NCI-H2196 (cell line): Measurements from ENCODE around the gene ATG16L2.
A peak's percentile ranks its signal among the peaks of the same experiment; 100 is the strongest.
"Not testable (repeated sequence)": the region's sequence is repeated elsewhere in the genome, so short reads cannot be mapped to it uniquely, and the experiment has no call there.

ENCODE experiments used
- DNase-seq: peaks from one replicate; lab custom pipeline; 2025; ENCODE audit not compliant: unreplicated experiment; lab: John Stamatoyannopoulos, UW

Gene ATG16L2

DNA sequence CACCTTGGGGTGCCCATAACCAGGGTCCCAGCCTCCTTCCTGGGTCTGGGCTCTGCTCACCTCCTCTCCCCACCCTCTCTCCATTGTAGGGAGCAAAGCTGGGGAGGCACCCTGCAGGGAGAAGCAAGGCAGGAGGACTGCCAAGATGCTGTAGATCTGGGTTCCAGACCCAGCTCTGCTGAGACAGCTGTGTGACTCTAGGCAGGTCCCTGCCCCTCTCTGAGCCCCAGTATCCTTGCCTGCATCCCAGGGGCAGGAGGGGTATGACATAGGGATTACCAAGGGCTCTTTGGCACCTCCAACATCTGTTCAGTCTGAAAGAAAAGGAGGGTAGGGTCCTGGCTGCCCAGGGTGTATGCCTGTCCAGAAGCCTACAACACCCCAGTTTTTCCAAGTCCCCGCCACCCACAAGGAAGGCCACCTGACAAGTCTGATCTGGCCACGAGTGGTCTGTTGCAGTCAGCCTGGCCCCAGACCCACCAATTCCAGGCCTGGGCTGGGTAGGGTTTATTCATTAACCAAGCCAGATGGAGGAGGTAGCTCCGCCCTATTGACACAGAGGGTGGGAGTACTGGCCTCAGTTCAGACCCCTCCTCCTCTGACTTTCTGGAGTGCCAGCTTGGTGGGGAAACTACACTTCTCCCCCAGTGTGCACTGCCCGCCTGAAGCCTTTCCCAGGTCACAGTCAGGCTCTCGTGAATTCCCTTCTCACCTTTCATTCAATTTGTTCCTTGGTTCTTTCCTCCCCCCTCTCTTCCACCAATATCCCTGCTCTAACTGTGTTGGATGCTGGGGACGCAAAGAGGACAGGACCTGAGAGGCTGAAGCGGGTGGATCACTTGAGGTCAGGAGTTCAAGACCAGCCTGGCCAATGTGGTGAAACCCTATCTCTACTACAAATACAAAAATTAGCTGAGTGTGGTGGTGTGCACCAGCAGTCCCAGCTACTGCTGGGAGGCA, 35.4 kb upstream of the ATG16L2 start:
- DNase-seq = no peak

DNA sequence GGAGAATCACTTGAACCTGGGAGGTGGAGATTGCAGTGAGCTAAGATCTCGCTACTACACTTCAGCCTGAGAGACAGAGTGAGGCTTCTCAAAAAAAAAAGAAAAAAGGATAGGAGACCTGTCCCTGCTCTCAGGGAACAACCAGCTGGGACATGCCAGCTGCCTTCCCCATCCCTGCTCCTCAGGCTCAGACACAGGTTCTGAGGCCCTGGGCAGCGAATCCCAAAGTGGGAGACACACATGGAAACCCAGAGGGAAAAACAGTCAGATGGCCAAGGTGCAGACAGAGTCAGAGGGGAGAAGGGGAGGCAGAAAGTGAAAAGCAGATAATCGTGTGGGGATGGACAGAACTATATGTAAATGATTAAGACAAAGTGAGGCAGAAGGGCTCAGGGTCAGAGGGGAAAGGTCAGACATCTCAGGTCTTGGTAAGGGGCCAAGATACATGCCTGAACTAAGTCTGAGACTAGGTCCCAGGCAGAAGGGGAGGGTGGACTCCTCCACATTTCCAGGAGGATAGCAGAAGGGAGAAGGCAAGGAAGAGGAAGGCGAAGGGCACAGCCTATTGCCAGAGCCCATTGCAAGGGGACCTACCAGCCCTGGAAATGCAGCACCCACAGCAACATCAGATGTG, 34.6 kb upstream of the ATG16L2 start:
- DNase-seq = no peak

DNA sequence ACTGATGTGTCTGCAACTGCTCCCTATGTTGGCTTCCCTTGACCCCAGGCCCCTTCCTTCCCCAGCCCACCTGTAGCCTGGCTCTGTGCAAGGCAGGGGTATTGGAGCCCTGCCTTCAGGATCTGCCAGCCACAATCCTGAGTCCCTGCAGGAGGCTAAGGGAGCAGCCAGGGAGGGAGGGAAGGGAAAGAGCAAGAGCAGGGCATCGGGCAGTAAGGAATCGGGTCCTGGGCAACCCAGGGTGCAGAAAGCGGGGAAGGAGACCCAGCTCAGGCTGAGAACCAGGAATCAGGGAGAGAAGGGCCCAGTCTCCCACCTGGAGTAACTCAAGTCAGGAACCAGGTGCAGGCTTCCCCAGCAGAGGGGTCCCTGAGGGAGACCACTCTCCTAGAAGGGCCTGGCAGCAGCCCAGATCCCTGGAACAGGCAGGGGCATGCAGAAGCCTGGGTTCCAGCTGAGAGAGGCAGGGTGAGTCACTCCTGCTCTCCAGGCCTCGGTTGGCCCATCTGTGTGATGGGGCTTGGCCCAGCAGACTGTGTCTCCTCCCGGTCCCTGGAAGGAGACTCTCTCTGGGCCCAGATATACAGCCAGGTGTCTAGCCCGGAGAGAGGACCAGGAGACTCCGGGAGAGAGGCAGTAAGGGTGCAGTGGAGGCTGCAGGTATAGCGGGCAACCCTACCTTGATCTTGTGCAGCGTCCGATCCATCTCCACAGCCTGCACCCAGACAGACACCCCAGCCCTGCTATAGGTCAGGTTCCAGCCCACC, 33.7 kb upstream of the ATG16L2 start:
- DNase-seq = no peak

DNA sequence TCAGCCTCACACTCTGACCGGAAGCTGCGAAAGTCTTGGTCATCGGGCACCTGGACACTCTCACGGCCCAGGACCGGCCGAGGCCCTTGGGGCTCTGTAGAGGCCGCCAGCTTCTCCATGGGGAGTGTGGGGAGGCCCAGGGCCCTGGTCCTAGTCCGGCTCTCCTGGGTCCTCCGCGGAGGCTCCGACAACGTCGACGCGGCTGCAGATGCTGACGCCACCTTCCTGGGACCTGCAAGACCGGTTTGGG, 33.2 kb upstream of the ATG16L2 start:
- no peak for DNase-seq

- DNase-seq = peak; percentile 28
Measured at GRCh38 chr11:72781313-72782080, 32.7 kb upstream of the ATG16L2 start.

- DNase-seq = peak; percentile 64
Measured at GRCh38 chr11:72782081-72782920, 31.9 kb upstream of the ATG16L2 start.

DNA sequence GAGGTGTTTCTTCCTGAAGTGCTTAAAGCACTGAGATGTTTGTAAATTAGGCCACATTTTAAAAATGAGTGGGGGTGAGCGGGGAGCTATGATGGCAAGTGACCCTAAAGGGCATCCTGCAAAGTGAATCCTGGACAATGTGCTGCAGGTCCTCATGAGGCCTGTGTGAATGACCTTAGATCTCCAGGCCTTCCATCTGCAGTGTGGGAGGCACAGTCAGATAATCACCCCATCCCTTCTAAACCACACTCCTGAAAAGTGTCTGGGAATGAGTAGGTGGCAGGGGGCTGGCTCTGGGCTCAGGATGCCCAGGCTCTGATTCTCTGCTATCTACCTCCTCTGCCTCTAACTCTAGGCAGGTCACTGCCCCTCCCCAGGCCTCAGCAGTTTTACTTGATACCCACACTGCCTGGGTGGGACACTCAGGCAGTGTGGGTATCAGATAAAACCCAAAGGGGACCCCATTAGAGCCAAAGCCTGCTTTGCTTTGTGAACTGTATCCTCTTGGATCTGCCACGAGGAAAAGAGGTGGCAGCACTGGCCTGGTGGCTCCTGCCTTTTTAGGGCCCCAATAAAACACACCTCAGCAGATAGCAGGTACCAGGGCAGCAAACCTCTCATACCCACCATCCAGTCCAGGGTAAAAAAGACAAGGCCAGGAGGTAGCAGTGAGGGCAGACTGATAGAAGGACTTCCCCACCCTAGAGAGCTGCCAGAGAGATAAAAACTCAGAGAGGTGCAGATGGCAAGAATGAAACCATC, 30.9 kb upstream of the ATG16L2 start:
- no peak for DNase-seq

GRCh38 chr11:72784662-72785061, 29.5 kb upstream of the ATG16L2 start:
- DNase-seq = no peak

DNA sequence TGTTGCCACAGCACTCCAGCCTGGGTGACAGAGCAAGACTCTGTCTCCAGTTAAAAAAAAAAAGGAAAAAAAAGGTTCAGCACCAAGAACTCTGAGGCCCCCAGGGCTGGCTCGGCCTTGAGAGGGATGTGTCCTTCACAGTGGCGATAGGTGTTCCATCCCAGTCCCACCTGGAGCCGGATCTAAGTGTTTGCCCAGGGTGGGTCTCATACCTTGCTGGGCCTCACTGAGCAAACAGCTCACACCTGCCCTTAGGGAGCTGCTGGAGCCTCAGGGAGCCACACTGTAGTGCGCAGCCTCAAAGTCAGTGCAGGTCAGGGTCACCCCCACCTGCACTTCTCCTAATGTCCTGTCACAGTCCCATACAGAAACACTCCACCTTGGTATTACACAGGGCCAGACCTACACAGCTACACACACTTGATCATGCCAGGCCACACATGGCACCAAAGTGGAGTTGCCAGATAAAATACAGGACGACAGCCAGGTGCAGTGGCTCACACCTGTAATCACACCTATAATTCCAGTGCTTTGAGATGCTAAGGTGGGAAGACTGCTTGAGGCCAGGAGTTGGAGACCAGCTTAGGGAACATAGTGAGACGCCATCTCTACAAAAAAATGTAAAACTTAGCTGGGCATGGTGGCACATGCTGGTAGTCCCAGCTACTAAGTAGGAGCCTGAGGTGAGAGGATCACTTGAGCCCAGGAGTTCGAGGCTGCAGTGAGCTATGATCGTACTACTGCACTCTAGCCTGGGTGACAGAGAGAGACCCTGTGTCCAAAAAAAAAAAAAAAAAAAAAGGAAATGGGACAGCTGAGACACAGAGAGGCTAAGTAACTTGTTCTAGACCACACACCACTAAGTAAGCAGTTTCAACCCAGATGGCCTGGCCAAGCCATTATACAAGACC, 27.7 kb upstream of the ATG16L2 start:
- DNase-seq = peak; percentile 43

- no peak for DNase-seq
Measured at GRCh38 chr11:72787216-72788104, 26.8 kb upstream of the ATG16L2 start.

- DNase-seq = no peak
Measured at GRCh38 chr11:72788241-72788640, 26.0 kb upstream of the ATG16L2 start.

DNA sequence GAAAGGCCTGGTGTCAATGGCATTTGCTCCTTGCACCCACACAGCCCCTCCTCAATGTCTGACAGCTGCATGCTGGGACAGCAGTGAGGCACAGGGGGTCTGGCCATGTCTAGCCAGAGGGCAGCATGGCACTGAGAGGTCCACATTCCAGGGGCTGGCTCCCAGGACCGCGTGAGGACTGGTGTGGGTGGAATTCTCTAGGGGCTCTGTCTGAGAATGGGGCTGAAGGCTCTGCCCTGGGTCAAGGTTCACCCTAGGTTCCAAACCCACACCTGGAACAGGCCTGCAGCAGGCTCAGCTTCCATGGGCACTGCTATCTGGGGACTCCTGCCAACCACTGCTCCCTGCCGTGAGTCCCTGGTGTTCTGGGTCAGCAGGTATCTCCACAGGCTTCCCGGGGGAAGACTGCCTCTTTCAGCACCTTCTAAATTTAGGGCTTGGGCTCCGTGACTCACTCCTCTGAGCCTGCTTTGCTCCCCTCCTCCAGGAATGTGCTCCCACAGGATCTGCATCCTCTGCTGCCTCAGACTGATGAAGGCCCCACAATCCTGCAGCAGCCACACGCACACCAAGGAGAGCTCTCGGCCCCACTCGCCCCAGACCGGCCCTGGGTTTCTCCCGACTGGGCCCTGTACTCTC, 24.6 kb upstream of the ATG16L2 start:
- no peak for DNase-seq

GRCh38 chr11:72791228-72791627, 23.0 kb upstream of the ATG16L2 start:
- DNase-seq = not testable (repeated sequence)

GRCh38 chr11:72792437-72793021, 21.7 kb upstream of the ATG16L2 start:
- DNase-seq = no peak

GRCh38 chr11:72793076-72793424, 21.2 kb upstream of the ATG16L2 start:
- no peak for DNase-seq

- peak; percentile 98 for DNase-seq
Measured at GRCh38 chr11:72793425-72794367, 20.5 kb upstream of the ATG16L2 start, which contains the start of gene STARD10. TSS of gene STARD10 (minus strand) at chr11:72794047. CDS start at chr11:72781181, 12,866 bp downstream.
